Uterus (tissue), 2 donors: Measurements from ENCODE around the gene ERO1B.

ENCODE experiments used
- POLR2A ChIP-seq, 2 donors: fragments of 450-650 bp; IDR thresholded peaks; one replicate each; pipeline ENCODE4 v1.6.1; 2016; ENCODE audit warnings: antibody characterized with exemption in 2 of 2, mild to moderate bottlenecking in 1 of 2, moderate library complexity in 1 of 2
- TF ChIP-seq, protein P1 (sequence below), 4 experiments: fragments of 200-600 bp in 2 of 4; fragments of 450-650 bp in 2 of 4; sonication (generic) in 2 of 4; IDR thresholded peaks; one replicate each; pipeline ENCODE4 v1.5.1; 2016 to 2019; ENCODE audit warnings: antibody characterized with exemption in 4 of 4, mild to moderate bottlenecking in 2 of 4, moderate library complexity in 1 of 4

DNA sequence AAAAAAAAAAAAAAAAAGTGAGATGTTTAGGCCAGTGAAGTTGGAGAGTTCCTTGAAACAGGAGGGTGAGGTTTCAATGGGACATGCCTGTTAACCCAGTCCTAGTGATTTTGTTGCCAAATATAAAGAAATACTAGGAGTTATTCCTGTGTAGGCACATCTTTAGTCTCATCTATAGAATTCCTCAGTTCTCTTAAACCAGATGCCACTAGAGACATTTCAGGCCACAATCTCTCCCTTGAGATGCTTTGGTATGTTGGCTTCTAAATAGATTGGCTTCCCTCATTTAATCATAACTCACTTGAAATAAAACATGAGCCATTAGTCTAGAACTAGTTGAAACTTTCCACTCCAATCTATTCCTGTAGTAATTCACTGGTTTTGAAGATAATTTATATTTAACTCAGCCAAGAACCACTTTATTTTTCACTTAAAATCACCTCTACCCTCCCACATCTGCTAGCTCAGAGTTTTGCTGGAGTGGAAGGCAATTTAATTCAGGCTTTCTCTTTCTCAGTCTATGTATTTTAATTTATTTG lies 109.6 kb downstream of the ERO1B start:
- TF ChIP-seq, protein P1, sequence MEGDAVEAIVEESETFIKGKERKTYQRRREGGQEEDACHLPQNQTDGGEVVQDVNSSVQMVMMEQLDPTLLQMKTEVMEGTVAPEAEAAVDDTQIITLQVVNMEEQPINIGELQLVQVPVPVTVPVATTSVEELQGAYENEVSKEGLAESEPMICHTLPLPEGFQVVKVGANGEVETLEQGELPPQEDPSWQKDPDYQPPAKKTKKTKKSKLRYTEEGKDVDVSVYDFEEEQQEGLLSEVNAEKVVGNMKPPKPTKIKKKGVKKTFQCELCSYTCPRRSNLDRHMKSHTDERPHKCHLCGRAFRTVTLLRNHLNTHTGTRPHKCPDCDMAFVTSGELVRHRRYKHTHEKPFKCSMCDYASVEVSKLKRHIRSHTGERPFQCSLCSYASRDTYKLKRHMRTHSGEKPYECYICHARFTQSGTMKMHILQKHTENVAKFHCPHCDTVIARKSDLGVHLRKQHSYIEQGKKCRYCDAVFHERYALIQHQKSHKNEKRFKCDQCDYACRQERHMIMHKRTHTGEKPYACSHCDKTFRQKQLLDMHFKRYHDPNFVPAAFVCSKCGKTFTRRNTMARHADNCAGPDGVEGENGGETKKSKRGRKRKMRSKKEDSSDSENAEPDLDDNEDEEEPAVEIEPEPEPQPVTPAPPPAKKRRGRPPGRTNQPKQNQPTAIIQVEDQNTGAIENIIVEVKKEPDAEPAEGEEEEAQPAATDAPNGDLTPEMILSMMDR (IDR thresholded peaks at IDR 0.05), result no peak
- TF ChIP-seq POLR2A (IDR thresholded peaks at IDR 0.05), result no peak
